ENCODE measurements around the gene STIM2. TPM values are rescaled to one million over a fixed set of nuclear protein-coding genes. Genes with fewer than 3 reads are reported as not detected.
"Not testable (repeated sequence)": the region's sequence is repeated elsewhere in the genome, so short reads cannot be mapped to it uniquely, and the experiment has no call there.

Gene STIM2
- total RNA-seq (2014; rRNA removed; shearing (Covaris generic)), result 34.2 and 44.4 TPM in 2 replicates

DNA sequence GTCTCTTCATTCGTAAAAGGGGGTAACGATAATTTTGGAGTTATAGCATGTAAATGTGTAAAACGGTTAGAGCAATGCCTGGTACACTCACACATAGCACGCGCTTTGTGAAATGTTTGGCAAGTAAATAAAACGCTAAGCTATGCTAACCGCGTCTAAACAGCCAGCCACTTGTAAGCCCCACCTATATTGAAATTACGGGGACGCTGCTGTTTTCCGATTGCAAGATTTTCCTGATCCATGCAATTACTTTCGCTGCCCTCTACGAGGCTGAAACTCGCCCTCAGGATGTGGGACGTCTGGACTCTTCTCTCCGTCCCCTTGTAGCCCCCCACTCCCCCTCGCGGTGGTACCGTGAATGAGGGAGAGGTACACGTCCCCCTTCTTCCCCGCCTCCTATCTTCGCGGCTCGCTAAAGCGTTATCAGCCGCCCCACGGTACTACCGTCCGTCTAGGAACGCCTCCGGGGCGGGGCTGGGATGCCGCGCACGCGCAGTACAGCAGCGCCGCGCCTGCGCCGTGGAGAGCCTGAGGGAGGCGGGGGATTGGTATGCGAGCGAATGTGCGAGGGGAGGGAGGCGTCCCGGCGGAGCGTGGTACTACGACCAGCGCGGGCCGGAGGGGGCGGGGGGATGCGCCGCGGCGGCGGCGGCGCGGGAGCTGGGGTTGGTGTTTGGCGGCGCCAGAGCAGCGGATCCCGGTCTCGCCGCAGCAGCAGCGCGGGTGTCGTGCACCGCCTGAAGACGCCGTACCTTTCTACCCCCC is at the start of gene STIM2:
TSS of gene STIM2 (plus strand) at position 685 of the 765 bp plus-strand sequence.
- DNase-seq (ENCODE audit: low spot score), result peak; percentile 97

DNA sequence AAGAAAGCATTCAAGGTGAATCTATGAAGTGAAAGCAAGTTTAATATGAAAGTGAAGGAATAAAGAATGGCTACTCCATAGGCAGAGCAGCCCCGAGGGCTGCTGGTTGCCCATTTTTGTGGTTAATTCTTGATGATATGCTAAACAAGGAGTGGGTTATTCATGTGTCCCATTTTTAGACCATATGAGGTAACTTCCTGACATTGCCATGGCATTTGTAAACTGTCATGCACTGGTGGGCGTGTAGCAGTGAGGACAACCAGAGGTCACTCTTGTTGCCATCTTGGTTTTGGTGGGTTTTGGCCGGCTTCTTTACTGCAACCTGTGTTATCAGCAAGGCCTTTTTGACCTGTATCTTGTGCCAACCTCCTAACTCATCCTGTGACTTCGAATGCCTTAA is 49.1 kb upstream of the STIM2 start:
- peak; percentile 84 for DNase-seq (ENCODE audit: low spot score)

DNA sequence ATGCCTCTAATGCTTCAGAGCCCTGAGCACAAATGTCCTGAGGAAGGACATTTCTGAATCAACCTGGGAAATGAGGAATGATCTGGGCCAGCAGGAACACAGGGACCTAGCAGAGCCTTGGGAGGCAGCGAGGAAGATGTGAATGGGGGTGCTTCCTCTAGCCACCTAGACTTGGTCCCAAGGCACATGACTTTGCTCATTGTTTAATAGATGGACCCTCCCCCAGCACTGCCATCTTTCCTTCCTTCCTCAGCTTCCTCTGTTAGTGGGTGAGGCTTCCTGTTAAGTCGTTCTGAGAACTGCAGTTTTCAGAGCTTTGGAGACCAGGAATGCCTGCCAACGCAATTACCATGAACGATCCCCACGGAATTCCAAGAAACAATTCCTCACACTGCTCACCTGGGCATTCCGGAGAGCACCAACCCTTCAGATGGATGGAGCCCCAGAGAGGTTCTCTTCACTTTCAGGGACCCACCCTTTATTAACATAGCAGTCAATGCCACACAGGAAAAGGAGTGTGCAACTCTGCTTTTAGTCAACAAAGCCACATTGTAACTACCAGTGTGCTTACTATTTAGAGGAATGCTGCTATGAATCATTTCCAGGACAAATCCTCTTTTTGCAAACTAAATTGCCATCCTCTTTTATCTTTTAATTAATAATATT is 48.5 kb upstream of the STIM2 start:
- DNase-seq (ENCODE audit: low spot score), result no peak

DNA sequence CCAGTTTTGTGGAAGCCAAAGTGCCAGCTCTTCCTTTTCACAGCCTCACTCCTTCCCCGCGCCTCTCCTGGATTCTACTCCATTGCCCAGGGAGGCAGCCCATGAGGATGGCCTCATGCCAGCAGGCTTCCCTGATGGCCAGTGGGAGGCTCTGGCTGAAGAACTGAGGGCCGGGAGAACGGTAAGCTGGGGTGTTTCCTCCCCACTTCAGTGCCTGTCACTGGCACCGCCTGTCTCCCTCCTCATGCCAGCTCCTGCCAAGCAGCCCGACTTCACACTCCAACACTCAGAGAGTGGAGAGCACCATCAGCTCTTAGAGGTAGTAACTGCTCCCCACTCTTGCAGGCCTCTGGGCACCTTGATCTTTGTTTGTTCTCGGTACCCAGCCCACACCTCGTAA is 46.9 kb upstream of the STIM2 start:
- no peak for DNase-seq (ENCODE audit: low spot score)

DNA sequence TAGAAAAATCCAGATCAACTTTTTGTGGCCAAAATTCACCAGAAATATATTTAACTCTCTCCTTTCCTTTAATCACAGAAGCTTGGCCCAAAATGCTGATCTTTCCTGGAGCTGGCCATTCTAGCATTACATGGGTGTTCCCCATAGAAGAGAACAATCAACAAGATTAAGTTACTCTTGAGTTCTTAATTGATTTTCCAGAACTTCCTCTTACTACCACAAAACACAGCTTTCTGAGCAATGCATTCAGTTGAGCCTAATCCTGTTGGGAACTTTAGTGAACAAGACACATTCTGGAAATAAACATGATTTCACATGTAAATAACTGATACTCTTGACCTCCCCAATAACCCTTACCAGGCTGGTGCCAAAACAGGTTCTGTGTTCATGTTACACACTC is 45.4 kb upstream of the STIM2 start:
- DNase-seq (ENCODE audit: low spot score), result no peak

DNA sequence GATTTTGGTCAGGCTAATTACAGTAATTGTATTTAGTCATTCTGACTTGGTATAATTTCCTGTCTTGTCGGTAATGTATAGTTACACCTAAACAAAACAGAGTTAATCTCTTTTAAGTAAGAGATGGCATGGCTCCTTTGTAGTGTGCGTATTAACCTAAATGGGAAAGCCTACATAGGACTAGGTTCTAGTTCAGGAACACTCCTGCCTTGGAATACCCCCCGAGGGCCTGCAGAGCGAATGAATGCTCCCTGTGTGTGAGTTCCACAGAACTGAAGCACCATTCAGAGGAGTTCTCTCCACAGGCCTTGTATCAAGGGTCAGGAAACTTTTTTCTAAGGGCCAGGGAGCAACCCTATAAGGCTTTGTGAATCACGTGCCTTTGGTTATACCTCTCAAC is 44.9 kb upstream of the STIM2 start:
- no peak for DNase-seq (ENCODE audit: low spot score)

DNA sequence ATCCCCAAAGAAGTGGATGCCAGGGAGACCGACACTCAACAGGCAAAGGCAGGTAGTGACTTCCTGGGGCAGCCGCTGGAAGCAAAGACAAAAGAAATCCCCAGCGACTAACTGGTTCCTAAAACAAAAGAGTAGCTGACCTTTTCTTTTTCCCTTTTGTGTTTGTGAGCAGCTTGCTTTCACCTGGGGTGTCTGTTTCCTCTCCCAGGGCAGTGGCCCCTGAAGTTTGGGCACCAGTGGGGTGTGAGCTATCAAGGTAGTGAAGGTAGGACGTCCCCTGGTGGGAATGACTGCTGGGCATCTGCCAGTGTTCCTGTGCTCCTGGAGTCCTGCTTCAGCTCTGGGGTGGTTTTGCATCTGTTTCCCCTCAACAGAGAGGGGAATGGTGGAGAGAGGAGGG is 41.6 kb upstream of the STIM2 start:
- DNase-seq (ENCODE audit: low spot score), result no peak

DNA sequence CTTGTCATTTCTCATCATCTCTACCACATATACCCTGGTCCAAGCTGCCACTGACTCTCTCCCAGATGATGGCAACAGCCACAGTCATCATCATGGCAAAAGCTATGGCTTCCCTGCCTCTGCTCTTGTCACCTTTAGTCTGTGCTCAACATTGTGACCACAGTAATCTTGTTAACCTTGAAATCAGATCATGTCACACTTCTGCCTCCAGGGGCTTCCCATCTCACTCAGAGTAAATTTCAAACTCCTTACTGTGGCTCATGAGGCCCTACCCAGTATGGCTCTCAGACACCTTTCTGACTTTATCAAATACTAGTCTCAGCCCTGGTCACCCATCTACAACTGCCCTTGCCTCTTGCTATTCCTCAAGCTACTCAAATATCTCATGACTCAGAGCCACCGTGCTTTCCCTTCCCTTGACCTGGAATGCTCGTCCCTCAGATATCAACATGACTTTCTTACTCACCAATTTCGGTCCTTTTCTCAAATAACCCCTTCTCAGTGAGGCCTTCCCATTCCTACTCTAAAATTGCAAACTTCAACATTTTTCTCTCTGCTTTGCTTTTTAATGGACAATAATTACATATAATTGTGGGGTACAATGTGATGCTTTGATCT is 41.1 kb upstream of the STIM2 start:
- no peak for DNase-seq (ENCODE audit: low spot score)

DNA sequence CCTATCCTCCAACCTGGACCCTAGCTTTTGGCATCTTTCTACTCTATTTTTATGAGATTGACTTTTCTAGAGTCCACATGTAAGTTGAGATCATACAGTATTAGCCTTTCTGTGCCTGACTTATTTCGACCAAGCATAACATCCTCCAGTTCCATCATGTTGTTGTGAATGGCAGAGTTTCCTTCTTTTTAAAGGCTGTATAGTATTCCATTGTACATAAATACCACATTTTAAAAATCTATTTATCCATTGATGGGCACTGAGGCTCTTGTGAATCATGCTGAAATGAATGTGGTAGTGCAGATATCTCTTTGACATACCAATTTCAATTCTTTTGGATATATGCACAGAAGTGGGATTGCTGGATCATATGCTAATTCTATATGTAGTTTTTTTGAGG is 40.3 kb upstream of the STIM2 start:
- no peak for DNase-seq (ENCODE audit: low spot score)

DNA sequence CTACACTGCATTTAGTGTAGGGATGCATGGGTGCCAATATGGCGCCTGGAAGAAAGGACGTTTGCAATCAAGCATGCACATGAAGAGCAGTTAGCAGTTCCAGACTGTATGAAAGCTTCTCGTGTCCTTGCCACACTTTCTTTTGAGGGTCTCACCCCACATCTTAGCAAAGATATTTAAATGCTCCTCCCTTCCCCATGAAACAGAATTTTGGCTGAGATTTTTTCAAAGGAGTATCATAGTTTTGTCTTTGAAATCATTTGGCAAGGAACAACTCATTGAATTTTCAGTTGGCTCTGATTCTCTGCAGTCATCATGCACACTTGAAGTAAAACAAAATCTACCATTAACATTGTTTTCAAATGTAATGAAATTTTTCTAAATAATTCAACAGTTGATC is 39.6 kb upstream of the STIM2 start:
- DNase-seq (ENCODE audit: low spot score), result no peak

DNA sequence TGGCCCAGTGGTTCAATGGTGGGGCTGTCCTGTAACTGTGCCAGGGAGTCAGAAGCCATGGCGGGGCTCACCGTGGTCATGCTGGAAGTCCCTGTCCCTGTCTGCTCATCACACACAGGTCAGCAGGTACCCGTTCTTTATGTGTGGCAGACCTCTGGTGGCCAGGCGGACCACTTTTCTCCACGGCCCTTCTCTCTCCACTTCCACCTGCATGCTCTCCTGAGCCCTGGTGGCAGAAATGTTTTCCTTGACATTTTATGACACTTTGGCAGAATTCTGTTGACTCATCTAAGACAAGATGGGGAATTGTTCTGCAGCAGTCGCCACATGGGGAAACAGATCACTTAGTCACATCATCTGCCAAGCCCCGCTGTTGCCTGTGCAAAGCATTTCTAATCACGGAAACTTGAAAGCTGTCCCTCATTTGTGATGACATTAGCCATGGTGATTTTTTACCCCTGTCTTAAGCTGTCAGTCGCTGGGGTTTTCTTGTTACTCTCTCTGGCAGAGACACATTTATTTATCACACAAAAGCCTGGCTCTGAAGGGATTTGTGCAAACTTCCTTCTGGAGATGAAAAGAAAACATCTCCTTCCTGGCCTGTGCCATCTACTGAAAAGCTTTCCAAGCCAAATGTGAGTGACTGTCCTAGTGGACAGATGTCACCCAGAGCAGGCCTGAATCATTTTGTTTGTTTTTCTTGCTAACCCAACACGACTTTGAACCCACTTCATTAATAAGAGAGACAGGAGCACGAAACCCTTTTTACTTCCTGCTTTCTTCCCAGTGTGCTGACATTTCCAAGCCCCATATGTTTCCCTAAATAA is 38.8 kb upstream of the STIM2 start:
- no peak for DNase-seq (ENCODE audit: low spot score)

DNA sequence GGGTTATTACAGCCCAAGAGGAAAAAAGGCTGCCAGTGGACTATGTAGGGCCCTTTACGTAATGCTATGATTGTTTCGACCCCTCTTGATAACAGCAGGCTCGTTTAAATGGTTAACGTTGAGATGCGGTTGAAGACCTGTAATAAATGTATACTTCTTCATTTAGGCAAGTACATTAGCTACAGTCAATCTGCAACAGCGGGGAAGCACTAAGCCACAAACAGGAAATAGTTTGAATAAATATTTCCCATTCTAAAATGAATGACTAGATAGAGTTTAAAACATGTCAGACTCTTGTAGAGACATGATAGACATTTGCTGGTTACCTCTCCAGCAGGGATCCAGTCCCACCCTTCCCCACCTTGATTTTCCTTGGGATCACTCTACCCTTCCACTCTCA is 38.1 kb upstream of the STIM2 start:
- DNase-seq (ENCODE audit: low spot score), result no peak

DNA sequence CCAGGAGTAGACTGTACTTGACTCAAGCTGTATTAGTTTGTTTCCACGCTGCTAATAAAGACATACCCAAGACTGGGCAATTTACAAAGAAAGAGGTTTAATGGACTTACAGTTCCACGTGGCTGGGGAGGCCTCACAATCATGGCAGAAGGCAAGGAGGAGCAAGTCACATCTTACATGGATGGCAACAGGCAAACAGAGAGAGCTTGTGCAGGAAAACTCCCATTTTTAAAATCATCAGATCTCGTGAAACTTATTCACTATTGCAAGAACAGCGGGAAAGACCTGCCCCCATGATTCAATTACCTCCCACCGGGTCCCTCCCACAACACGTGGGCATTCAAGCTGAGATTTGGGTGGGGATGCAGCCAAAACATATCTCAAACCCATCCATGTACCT is 37.7 kb upstream of the STIM2 start:
- not testable (repeated sequence) for DNase-seq (ENCODE audit: low spot score)

DNA sequence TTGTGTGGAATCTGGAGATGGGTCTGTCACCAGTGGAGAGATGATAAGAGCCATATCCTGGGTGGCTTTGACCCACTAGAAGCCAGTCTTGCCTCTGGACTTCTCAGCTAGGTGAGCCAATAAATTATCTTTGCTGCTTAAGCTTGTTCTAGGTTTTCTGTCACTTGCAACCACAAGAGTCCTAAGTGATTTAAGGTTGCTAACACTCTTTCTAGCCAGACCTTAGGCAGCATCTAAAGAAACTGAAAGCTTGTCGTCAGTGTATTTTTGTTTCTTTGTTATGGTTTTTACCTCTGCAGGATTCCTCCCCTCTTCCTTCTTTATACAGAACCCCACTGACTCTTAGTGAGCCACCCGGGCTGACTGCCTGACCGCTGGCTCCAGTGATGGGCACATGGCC is 37.1 kb upstream of the STIM2 start:
- DNase-seq (ENCODE audit: low spot score), result no peak

DNA sequence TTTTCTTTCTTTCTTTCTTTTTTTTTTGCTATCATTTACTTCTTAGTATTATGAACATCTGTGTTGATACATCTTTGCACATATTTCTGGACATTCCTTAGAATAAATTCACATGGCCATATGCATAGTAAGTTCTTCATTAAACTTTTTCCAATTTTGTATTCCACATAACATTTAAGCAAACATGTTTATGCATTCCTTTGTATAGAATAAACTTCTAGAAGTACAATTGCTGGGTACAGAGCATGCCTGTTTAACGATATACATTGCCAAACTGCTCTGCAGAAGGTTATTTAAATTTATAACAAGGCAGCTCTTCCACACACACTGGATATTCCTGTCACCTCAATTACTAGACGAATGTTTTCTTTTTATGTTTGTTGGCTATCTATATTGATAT is 36.0 kb upstream of the STIM2 start:
- DNase-seq (ENCODE audit: low spot score), result no peak

DNA sequence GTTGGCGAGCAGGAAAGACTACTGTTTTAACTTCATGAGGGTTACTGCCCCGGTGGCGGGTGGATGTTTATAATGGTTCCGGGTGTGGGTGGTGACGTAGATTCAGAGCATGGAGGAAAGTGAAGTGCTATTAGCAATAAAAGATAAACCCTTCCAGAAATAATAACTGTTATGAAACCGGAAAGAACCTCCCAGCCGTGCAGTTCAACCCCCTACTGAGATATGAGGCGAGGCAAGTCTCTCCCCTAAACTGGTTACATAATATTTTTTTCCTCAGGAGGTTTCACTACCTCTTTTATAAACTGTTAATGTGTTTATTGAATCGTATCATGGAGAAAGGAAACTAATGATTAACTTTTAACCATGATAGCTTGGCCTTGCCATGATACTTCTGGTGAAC is 33.9 kb upstream of the STIM2 start:
- DNase-seq (ENCODE audit: low spot score), result no peak

DNA sequence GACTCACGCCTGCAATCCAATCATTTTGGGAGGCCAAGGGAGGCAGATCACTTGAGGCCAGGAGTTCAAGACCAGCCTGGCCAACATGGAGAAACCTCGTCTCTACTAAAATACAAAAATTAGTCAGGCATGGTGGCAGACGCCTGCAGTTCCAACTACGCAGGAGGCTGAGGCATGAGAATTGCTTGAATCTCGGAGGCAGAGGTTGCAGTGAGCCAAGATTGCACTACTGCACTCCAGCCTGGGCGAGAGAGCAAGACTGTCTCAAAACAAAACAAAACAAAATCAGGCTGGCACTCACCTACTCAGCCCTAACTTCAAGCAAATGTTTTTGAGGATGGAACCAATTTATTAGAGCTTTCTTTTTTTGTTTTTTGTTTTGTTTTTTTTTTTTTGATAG is 33.3 kb upstream of the STIM2 start:
- not testable (repeated sequence) for DNase-seq (ENCODE audit: low spot score)

DNA sequence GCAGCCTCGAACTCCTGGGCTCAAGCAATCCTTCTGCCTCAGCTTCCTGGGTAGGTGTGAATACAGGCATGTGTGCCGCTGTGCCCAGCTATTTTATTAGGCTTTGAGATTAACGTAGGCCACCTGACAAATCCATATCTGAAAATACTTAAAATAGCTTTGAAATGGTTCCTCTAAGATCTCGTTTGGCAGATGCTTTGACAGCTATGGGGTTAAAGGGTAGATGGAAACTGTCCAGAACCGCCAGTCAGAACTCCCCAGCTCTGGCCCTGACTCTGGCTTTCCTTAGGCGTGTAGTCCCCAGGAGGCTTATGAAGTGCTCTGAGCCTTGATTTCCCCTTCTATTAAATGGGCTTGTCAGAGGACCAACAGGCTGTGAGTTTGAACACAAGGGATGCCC is 32.8 kb upstream of the STIM2 start:
- DNase-seq (ENCODE audit: low spot score), result no peak

DNA sequence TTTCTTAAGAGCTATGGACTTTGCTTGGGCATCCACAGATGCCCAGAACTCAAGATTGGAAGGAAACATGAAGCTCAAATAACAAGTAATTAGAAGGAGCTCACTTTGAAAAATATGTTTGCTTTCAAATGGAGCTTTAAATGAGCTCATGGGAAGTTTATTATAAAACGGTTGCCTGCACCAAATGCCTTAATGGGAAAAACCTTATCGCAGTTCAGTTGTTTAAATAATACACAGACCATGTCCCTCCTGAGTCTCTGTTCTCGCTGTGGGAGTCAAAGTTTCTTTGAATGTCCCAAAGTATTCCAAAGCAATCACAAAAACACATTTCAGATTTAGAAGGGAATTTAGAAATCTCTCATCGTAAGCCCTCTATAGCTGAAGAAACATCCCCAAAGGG is 31.6 kb upstream of the STIM2 start:
- no peak for DNase-seq (ENCODE audit: low spot score)

DNA sequence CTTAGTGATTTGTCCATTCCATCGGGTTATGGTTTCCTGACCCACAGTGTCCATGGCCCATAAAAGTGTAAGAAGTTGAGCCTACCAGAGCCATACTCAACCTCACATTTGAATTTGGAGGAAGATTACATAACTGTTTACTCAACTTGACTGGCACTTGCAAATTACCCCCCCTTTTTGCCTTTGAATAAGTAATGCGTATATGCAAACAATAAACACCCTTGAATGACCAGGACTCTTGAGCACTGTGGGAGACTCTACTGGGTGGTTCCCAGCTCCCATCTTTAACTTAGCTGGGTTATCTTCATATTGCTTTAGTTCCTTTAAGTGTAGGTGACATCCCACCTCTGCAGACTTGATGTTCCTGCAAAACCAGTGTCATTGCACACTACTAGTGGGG is 30.6 kb upstream of the STIM2 start:
- no peak for DNase-seq (ENCODE audit: low spot score)

DNA sequence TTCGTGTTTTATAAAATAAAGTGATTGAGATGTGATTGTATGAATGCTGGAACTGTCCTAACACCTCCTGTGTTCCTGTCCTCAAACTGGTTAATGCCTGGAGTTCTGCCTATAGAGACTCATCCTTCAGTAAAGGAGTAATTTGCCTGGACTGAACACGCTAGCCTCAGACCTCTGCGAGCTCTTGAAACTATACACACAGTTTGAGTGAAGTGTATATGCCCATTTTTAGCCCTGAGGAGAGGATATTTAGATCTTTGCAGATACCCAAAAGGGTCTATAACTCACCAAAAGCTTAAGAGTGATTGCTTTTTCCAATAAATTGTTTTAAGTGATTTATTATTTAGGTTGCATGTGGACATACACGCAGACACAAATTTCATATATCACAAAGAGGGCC is 29.9 kb upstream of the STIM2 start:
- DNase-seq (ENCODE audit: low spot score), result no peak

DNA sequence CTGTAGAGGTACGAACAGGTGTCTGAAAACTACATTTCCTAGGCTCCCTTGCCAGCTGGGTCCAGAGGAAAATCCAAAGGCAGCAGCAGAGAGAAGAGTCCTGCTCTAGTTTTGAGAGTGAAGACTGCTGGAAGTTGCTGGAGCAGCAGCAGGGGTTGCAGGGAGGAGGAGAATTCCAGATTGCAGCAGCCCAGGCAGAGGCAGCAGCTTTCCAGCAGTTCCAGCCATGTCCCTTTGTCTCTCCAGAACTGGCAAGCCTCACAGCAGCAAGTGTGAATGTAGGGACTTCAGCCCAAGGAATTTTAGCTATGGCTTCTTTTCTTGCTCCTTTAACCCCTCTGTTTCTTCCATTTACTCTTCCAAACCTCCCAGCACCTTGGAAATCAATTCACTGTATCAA is 24.1 kb upstream of the STIM2 start:
- DNase-seq (ENCODE audit: low spot score), result no peak

Data from H4 (cell line).